SK-N-MC (cell line): ENCODE results near the gene CERS2.
"Not testable (repeated sequence)": the region's sequence is repeated elsewhere in the genome, so short reads cannot be mapped to it uniquely, and the experiment has no call there.

Experiments
- DNase-seq: peaks from one replicate; pipeline ENCODE4 v3.0.0-alpha.2; 2011; ENCODE audit warnings: low read depth, low spot score
- H3K27ac ChIP-seq: fragments of 200-600 bp; sonication (generic); 2 replicates; pipeline ENCODE4 v1.5.1; 2016; ENCODE audit warnings: mixed run types
- H3K36me3 ChIP-seq: fragments of 200-600 bp; sonication (generic); 2 replicates; pipeline ENCODE4 v1.6.1; 2017; ENCODE audit warnings: antibody characterized with exemption, low read length, mixed read lengths; ENCODE audit not compliant: insufficient read depth
- H3K4me3 ChIP-seq: fragments of 200-600 bp; sonication (generic); 2 replicates; pipeline ENCODE4 v1.5.1; 2016
- H3K9ac ChIP-seq: fragments of 200-600 bp; sonication (generic); 2 replicates; pipeline ENCODE4 v1.8.0; 2017; ENCODE audit warnings: mixed run types, mixed read lengths; ENCODE audit not compliant: insufficient read length
- H3K9me3 ChIP-seq: fragments of 200-600 bp; sonication (generic); 2 replicates; pipeline ENCODE4 v1.6.1; 2017; ENCODE audit warnings: low read depth, mild to moderate bottlenecking, antibody characterized with exemption, low read length, moderate library complexity, mixed read lengths
- EZH2 ChIP-seq: fragments of 200-600 bp; sonication (generic); IDR thresholded peaks from one replicate; pipeline ENCODE4 v1.6.1; 2017; ENCODE audit warnings: antibody characterized with exemption
- FOXP2 ChIP-seq: optimal IDR thresholded peaks from 2 replicates; pipeline ENCODE3; 2011; ENCODE audit warnings: mild to moderate bottlenecking, moderate library complexity; ENCODE audit not compliant: insufficient read depth; ENCODE audit errors: extremely low read length, control extremely low read depth
- POLR2AphosphoS5 ChIP-seq: IDR thresholded peaks from 2 replicates; pipeline ENCODE4 v1.6.1; 2012; ENCODE audit warnings: mild to moderate bottlenecking, low read depth, low read length, borderline replicate concordance

The CERS2 gene

DNA sequence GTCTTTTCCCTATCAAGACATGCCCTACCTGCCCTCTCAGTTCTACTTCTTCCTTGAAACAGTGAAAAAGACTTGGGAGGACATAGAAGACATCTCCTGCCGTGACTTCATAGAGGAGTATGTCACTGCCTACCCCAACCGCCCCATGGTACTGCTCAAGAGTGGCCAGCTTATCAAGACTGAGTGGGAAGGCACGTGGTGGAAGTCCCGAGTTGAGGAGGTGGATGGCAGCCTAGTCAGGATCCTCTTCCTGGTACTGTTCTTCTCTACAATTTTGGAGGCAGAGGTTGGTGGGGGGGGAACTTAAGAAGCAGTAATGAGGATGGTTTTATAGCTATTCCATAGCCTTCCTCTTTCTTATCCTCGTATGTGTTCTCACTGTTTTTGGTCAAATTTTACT is 29.8 kb downstream of the CERS2 start:
- Histone ChIP-seq H3K9me3 (no peaks in the 10 kb centered on the region), H3K9ac (no peak overlapping the region), H3K4me3 (no peak overlapping the region), H3K36me3 (peaks cover 77% of the 10 kb centered on the region), H3K27ac (no peak overlapping the region)
- DNase-seq = no peak
- TF ChIP-seq POLR2AphosphoS5 (no peak), EZH2 (no peak), FOXP2 (no peak)

DNA sequence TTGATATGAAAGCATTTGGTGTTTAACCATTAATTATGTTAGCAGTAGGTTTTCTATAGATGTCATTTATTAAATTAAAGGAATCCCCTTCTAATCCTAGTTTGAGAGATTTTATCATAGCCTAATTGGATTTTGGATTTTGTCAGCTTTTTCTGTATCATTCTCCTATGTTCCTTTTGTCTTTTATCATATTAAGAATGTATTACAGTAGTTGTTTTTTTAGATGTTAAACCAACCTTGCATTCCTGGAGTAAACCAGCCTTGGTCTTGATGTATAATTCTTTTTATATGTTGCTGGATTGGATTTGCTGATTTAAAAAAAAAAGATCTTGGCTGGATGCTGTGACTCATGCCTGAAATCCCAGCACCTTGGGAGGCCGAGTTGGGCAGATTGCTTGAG is 42.9 kb downstream of the CERS2 start:
- Histone ChIP-seq H3K9me3 (peaks cover 12% of the 10 kb centered on the region; the same call in 1 of the 2 replicates), H3K36me3 (peaks cover 80% of the 10 kb centered on the region), H3K27ac (no peak overlapping the region), H3K9ac (no peak overlapping the region), H3K4me3 (no peak overlapping the region)
- TF ChIP-seq POLR2AphosphoS5 (no peak), EZH2 (no peak), FOXP2 (no peak)
- peak; percentile 8 for DNase-seq

DNA sequence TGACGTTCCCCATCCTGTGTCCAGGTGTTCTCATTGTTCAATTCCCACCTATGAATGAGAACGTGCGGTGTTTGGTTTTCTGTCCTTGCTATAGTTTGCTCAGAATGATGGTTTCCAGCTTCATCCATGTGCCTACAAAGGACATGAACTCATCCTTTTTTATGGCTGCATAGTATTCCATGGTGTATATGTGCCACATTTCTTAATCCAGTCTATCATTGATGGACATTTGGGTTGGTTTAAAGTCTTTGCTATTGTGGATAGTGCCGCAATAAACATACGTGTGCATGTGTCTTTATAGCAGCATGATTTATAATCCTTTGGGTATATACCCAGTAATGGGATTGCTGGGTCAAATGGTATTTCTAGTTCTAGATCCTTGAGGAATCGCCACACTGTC is 45.9 kb downstream of the CERS2 start:
- not testable (repeated sequence) for H3K27ac ChIP-seq, H3K9ac ChIP-seq

DNA sequence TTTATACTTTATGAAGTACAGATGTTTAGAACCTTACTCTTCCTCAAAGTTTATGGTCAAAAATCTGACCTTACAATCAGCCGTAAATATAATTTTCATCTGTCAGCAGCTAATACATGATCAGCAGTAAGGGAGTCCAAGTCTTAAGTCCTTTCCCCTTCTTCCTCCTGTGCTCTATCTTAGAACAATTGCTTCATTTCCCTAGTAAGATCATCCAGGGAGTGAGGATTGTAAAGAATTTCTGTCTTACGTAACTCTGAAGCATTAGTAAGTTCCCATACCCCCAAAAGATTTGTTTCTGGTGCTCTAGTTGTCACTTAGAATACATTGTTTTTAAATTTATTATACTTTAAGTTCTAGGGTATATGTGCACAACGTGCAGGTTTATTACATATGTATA is 46.3 kb downstream of the CERS2 start:
- no peak overlapping the region for H3K27ac ChIP-seq
- no peak overlapping the region for H3K4me3 ChIP-seq
- H3K9me3 ChIP-seq = peaks cover 12% of the 10 kb centered on the region; the same call in 1 of the 2 replicates
- no peak for DNase-seq
- H3K36me3 ChIP-seq = peaks cover 55% of the 10 kb centered on the region
- TF ChIP-seq POLR2AphosphoS5 (no peak), EZH2 (no peak), FOXP2 (no peak)
- no peak overlapping the region for H3K9ac ChIP-seq

More for the DNA sequence above, 45.9 kb downstream of the CERS2 start:
- Histone ChIP-seq H3K36me3 (peaks cover 58% of the 10 kb centered on the region), H3K9me3 (peaks cover 12% of the 10 kb centered on the region; the same call in 1 of the 2 replicates)
- DNase-seq, H3K4me3 ChIP-seq: not testable (repeated sequence)

DNA sequence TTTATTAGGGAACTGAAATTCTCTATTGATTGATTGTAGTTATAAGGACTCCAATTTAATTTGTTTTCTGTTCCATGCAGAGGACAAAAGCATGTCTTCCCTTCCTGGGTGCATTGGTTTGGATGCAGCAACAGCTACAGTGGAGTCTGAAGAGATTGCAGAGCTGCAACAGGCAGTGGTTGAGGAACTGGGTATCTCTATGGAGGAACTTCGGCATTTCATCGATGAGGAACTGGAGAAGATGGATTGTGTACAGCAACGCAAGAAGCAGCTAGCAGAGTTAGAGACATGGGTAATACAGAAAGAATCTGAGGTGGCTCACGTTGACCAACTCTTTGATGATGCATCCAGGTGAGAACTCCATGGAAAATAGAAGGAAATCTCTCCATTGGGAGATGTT is 47.0 kb downstream of the CERS2 start:
- Histone ChIP-seq H3K9me3 (peaks cover 12% of the 10 kb centered on the region; the same call in 1 of the 2 replicates), H3K27ac (peak overlapping the region; percentile 3; the same call in 1 of the 2 replicates), H3K4me3 (peak overlapping the region; percentile 100; the same call in 1 of the 2 replicates), H3K9ac (no peak overlapping the region), H3K36me3 (peaks cover 49% of the 10 kb centered on the region)
- no peak for DNase-seq
- TF ChIP-seq FOXP2 = no peak
- TF ChIP-seq POLR2AphosphoS5 = no peak
- TF ChIP-seq EZH2 = no peak

DNA sequence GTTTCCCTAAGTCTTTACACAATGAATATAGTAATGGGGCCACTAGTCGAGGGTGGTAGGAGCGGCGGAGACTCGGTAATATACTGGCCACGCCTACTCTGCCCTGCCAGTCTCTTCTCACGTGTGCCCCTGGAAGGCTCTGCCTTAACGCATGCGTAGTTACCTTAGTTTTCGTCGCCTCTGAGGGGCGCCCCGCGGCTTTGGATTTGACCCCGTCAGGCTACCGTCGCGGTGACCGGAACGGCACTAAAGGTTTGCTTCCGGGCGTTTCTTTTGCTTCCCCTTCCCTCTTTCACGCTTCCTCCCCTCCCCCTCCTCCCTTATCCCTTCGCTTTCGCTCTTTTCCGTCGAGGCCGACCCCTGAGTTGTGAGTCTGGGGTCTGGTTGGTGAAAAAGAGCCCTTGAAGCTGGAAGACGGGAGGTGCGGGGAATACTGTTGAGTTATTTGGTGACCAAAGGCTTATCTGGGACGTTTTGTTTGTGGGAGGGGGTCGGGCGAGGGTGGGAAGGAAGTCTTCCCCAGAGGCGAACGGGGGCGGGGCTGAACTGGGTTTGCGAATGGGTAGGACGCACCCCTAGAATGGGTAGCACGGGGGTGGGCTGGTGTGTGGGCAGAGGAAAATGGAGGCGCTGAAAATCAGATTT is 48.4 kb downstream of the CERS2 start, which contains the start of gene SETDB1:
TSS of gene SETDB1 (plus strand) at position 267 of the 645 bp plus-strand sequence. CDS start 1,352 bp downstream, outside the sequence.
- Histone ChIP-seq H3K9ac (peak within 1 kb of the TSS; percentile 92), H3K27ac (peak within 1 kb of the TSS; percentile 97), H3K36me3 (peaks cover 36% of the 10 kb centered on the region)

DNA sequence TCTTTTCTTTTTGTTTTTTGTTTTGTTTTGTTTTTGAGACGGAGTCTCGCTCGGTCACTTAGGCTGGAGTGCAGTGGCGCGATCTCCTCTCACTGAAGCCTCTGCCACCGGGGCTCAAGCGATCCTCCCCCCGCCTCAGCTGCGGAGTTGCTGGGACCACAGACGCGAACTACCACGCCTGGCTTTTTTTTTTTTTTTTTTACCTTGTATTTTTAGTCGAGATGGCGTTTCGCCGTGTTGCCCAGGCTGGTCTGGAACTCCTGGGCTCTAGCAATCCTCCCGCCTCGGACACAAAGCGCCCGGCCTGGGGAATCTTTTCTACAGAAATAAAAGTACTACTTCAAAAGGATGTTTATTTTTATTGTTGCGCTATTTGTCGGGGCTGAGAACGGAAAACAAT is 49.6 kb downstream of the CERS2 start:
- H3K4me3 ChIP-seq = no peak overlapping the region
- H3K36me3 ChIP-seq = peaks cover 25% of the 10 kb centered on the region
- DNase-seq = no peak
- TF ChIP-seq EZH2 (no peak), FOXP2 (no peak), POLR2AphosphoS5 (no peak)
- H3K27ac ChIP-seq = no peak overlapping the region
- no peaks in the 10 kb centered on the region for H3K9me3 ChIP-seq
- H3K9ac ChIP-seq = no peak overlapping the region

More for the DNA sequence above, 48.4 kb downstream of the CERS2 start, which contains the start of gene SETDB1:
- TF ChIP-seq POLR2AphosphoS5 = peak; percentile 77
- TF ChIP-seq EZH2 = no peak
- TF ChIP-seq FOXP2 = peak; percentile 75
- 0 out of 2 replicates have a peak, but pooled peaks cover 4% of the 10 kb centered on the region for H3K9me3 ChIP-seq
- H3K4me3 ChIP-seq = peak within 1 kb of the TSS; percentile 100
- peak; percentile 78 for DNase-seq

DNA sequence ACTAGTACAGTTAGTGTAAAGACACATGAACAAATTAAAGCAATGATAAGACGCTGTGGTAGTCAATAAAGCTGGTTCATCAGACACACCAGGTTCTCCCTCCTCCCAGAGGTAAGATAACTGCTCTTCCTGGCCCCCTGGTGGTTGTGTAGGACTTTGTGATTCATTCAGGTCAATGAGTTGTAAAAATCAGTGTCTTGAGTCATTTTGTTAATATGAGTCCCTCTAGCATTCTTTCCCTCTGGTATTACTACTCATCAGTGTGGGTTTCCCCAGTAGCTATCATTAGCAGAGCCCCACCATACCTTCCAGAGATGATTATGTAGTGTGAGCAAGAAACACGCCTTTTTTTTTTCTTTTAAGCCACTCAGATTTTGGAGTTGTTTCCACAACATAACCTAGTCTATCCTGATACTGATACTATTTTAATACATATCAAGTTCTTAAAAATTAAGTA is 52.1 kb downstream of the CERS2 start:
- Histone ChIP-seq H3K4me3 (no peak overlapping the region), H3K36me3 (peaks cover 3% of the 10 kb centered on the region), H3K27ac (peak overlapping the region; percentile 65), H3K9ac (no peak overlapping the region), H3K9me3 (no peaks in the 10 kb centered on the region)
- DNase-seq = peak; percentile 56
- TF ChIP-seq FOXP2 = no peak
- TF ChIP-seq POLR2AphosphoS5 = no peak
- no peak for TF ChIP-seq EZH2

DNA sequence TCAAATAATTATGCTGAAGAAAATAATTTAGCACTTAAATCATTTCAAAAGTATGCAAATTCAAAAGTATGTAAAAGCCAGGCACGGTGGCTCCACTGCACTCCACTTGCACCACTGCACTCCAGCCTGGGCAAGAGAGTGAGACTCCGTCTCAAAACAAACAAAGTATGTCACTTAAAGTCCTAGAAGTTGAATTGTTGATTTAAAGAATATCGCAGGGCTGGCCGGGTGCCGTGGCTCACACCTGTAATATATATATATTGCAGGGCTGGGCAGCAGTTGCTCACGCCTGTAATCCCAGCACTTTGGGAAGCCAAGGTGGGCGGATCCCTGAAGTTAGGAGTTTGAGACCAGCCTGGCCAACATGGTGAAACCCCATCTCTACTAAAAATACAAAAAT is 57.2 kb downstream of the CERS2 start:
- TF ChIP-seq FOXP2 = no peak
- DNase-seq = no peak
- no peaks in the 10 kb centered on the region for H3K36me3 ChIP-seq

More for the DNA sequence above, 57.2 kb downstream of the CERS2 start:
- no peak overlapping the region for H3K4me3 ChIP-seq
- no peaks in the 10 kb centered on the region for H3K9me3 ChIP-seq
- H3K27ac ChIP-seq = no peak overlapping the region
- no peak overlapping the region for H3K9ac ChIP-seq
